HG03520 (cell line): ENCODE results near the gene CFAP74.

Experiments
- ATAC-seq: cut with Tn5 transposase; IDR thresholded peaks from one replicate; pipeline ENCODE4 v1.9.1; 2021; ENCODE audit warnings: mild to moderate bottlenecking, moderate library complexity; ENCODE audit not compliant: unreplicated experiment

The CFAP74 gene

GRCh38 chr1:2003541-2004131 is at the start of gene CFAP74:
CFAP74 (minus strand) TSS chr1:2003786; CDS start chr1:1990956, 12,830 bp downstream.
- no peak for ATAC-seq

GRCh38 chr1:2053217-2053616 is 49.6 kb upstream of the CFAP74 start:
- ATAC-seq = no peak

GRCh38 chr1:2052756-2053155 is 49.2 kb upstream of the CFAP74 start:
- ATAC-seq = no peak

GRCh38 chr1:2052054-2052679 is 48.6 kb upstream of the CFAP74 start:
- ATAC-seq = no peak

- ATAC-seq = no peak
These were observed 47.5 kb upstream of the CFAP74 start for GRCh38 chr1:2050793-2051682.

- no peak for ATAC-seq
These were observed 46.8 kb upstream of the CFAP74 start for GRCh38 chr1:2050461-2050792.

- peak; percentile 54 for ATAC-seq
These were observed 46.3 kb upstream of the CFAP74 start, which contains the start of gene PRKCZ for GRCh38 chr1:2049718-2050431. PRKCZ (plus strand) TSS chr1:2050411; CDS start chr1:2050631, 220 bp downstream.

GRCh38 chr1:2049225-2049717 is 45.7 kb upstream of the CFAP74 start:
- no peak for ATAC-seq

- no peak for ATAC-seq
These were observed 44.5 kb upstream of the CFAP74 start for GRCh38 chr1:2047749-2048729.

- no peak for ATAC-seq
These were observed 43.6 kb upstream of the CFAP74 start for GRCh38 chr1:2046953-2047748.

- no peak for ATAC-seq
These were observed 42.8 kb upstream of the CFAP74 start for GRCh38 chr1:2046174-2046917.

GRCh38 chr1:2045468-2046173 is 42.0 kb upstream of the CFAP74 start:
- no peak for ATAC-seq

GRCh38 chr1:2044510-2045319 is 41.1 kb upstream of the CFAP74 start:
- no peak for ATAC-seq

- no peak for ATAC-seq
These were observed 40.3 kb upstream of the CFAP74 start for GRCh38 chr1:2043886-2044285.

- no peak for ATAC-seq
These were observed 39.5 kb upstream of the CFAP74 start for GRCh38 chr1:2042830-2043773.

- no peak for ATAC-seq
These were observed 38.3 kb upstream of the CFAP74 start for GRCh38 chr1:2041887-2042286.
